CD14-positive monocyte (primary cell): ENCODE results near the gene CWC27. TPM values are rescaled to one million over a fixed set of nuclear protein-coding genes. Genes with fewer than 3 reads are reported as not detected.

Source experiments
- DNase-seq, 3 donors: peaks; one replicate each; pipeline ENCODE4 v3.0.0-alpha.2; 2011 to 2022
- H2AFZ ChIP-seq: 2 replicates; pipeline ENCODE4 v1.6.0; 2012; ENCODE audit warnings: mild to moderate bottlenecking, low read depth, low read length, inconsistent platforms; ENCODE audit not compliant: insufficient read depth, poor library complexity, severe bottlenecking
- H3K27ac ChIP-seq, 2 donors: 1 replicate in 1 of 2; 2 replicates in 1 of 2; pipeline ENCODE4 v1.5.1; 2012 to 2013; ENCODE audit warnings: low read length in 2 of 2, control low read depth in 1 of 2, inconsistent platforms in 1 of 2, low read depth in 1 of 2, mild to moderate bottlenecking in 1 of 2
- H3K27me3 ChIP-seq, 2 donors: one replicate each; pipeline versions ENCODE4 v1.6.0 to v1.6.1; 2011 to 2013; ENCODE audit warnings: low read length in 2 of 2; ENCODE audit not compliant: control insufficient read depth in 2 of 2, insufficient read depth in 2 of 2
- H3K36me3 ChIP-seq, 2 donors: replicated peaks in 1 of 2; 1 replicate in 1 of 2; 2 replicates in 1 of 2; pipeline versions ENCODE4 v1.5.1 to v1.6.1; 2012 to 2013; ENCODE audit warnings: low read length in 2 of 2, control low read depth in 1 of 2, inconsistent platforms in 1 of 2, mild to moderate bottlenecking in 1 of 2; ENCODE audit not compliant: insufficient read depth in 2 of 2, control insufficient read depth in 1 of 2
- H3K4me1 ChIP-seq, 2 donors: 1 replicate in 1 of 2; 2 replicates in 1 of 2; pipeline versions ENCODE4 v1.5.1 to v1.6.1; 2012 to 2013; ENCODE audit warnings: low read length in 2 of 2, control low read depth in 1 of 2, inconsistent platforms in 1 of 2, mild to moderate bottlenecking in 1 of 2, moderate library complexity in 1 of 2; ENCODE audit not compliant: insufficient read depth in 2 of 2, control insufficient read depth in 1 of 2
- H3K4me2 ChIP-seq: replicated peaks from 2 replicates; pipeline ENCODE3; 2012; ENCODE audit warnings: low read length, moderate library complexity, mild to moderate bottlenecking; ENCODE audit not compliant: poor library complexity, severe bottlenecking; ENCODE audit errors: extremely low read depth
- H3K4me3 ChIP-seq, 3 experiments: fragments of 200-600 bp in 1 of 3; sonication (generic) in 1 of 3; replicated peaks in 1 of 3; 1 replicate in 2 of 3; 2 replicates in 1 of 3; pipeline ENCODE4 v1.5.1; 2011 to 2013; ENCODE audit warnings: low read length in 3 of 3, mild to moderate bottlenecking in 3 of 3, control low read depth in 2 of 3, low read depth in 2 of 3, inconsistent platforms in 1 of 3, moderate library complexity in 1 of 3
- H3K79me2 ChIP-seq: 2 replicates; pipeline ENCODE4 v1.6.0; 2012; ENCODE audit warnings: mild to moderate bottlenecking, control low read depth, inconsistent platforms, low read length, moderate library complexity; ENCODE audit not compliant: insufficient read depth
- H3K9ac ChIP-seq: 2 replicates; pipeline ENCODE4 v1.6.0; 2017; ENCODE audit warnings: low read length, mild to moderate bottlenecking; ENCODE audit not compliant: insufficient read depth, poor library complexity, severe bottlenecking
- H3K9me3 ChIP-seq, 2 donors: replicated peaks in 1 of 2; 1 replicate in 1 of 2; 2 replicates in 1 of 2; pipeline versions ENCODE4 v1.5.1 to v1.6.1; 2012 to 2013; ENCODE audit warnings: low read length in 2 of 2, control low read depth in 1 of 2; ENCODE audit not compliant: control insufficient read depth in 1 of 2, insufficient read depth in 1 of 2
- H4K20me1 ChIP-seq: 2 replicates; pipeline ENCODE4 v1.6.0; 2012; ENCODE audit warnings: mild to moderate bottlenecking, low read length, control low read depth, moderate library complexity; ENCODE audit not compliant: insufficient read depth
- H3K27ac Mint-ChIP-seq, 7 donors: one replicate each; pipeline ENCODE4 v1.8.0; 2020; ENCODE audit warnings: mild to moderate bottlenecking in 7 of 7, mixed read lengths in 7 of 7, moderate library complexity in 6 of 7, inconsistent platforms in 2 of 7
- H3K27me3 Mint-ChIP-seq, 3 donors: one replicate each; pipeline ENCODE4 v1.8.0; 2021 to 2022; ENCODE audit warnings: low read depth in 3 of 3, mild to moderate bottlenecking in 3 of 3, mixed read lengths in 3 of 3, moderate library complexity in 3 of 3, inconsistent platforms in 1 of 3
- H3K36me3 Mint-ChIP-seq, 2 donors: one replicate each; pipeline ENCODE4 v1.8.0; 2020; ENCODE audit warnings: mixed read lengths in 2 of 2, inconsistent platforms in 1 of 2, mild to moderate bottlenecking in 1 of 2
- H3K4me1 Mint-ChIP-seq: one replicate; pipeline ENCODE4 v1.8.0; 2020; ENCODE audit warnings: mild to moderate bottlenecking, mixed read lengths
- H3K4me3 Mint-ChIP-seq, 2 donors: one replicate each; pipeline ENCODE4 v1.8.0; 2020; ENCODE audit warnings: mild to moderate bottlenecking in 2 of 2, mixed read lengths in 2 of 2, moderate library complexity in 1 of 2
- H3K9me3 Mint-ChIP-seq, 7 donors: one replicate each; pipeline ENCODE4 v1.8.0; 2020 to 2022; ENCODE audit warnings: mixed read lengths in 7 of 7, mild to moderate bottlenecking in 6 of 7, moderate library complexity in 6 of 7, inconsistent platforms in 2 of 7
- CTCF ChIP-seq: fragments of 200-600 bp; IDR thresholded peaks from one replicate; pipeline ENCODE4 v1.8.0; 2022; ENCODE audit warnings: antibody characterized with exemption, mild to moderate bottlenecking
- WGBS: methylation state at CpG from one replicate; pipeline ENCODE4 v1.1.5; 2013; ENCODE audit warnings: missing lambda C conversion rate; ENCODE audit not compliant: insufficient coverage; 5-methylcytosine and 5-hydroxymethylcytosine counted together
- intact Hi-C, 2 donors: fragments of 100-400 bp; cut with micrococcal nuclease; formaldehyde crosslinking; loops; one replicate each; pipeline versions ENCODE4 v1.15.0 to v1.15.1; 2023
- polyA plus RNA-seq, 3 donors: library from polyadenylated mRNA; depleted of rRNA in 1 of 3; unstranded in 2 of 3; stranded (reverse) in 1 of 3; fragments of 300-500 nt in 2 of 3; fragments of >200 nt in 1 of 3; fragmentation: Illumina TruSeq in 2 of 3; gene quantifications; 1 replicate in 2 of 3; 2 replicates in 1 of 3; pipeline ENCODE4 v1.2.3, GENCODE V29; 2012 to 2021

Gene CWC27
- polyA plus RNA-seq, 3 donors = 6.6 to 18.9 (median 14.5) TPM

- H3K79me2 ChIP-seq = no peaks in the 10 kb centered on the region
- H3K27ac Mint-ChIP-seq = no peak overlapping the region
- intact Hi-C loops = no loop called here
- no peak overlapping the region for H3K4me3 Mint-ChIP-seq
- no peaks in the 10 kb centered on the region for H3K27me3 Mint-ChIP-seq
- no peak overlapping the region for H3K4me2 ChIP-seq
- H3K4me1 ChIP-seq = no peaks in the 10 kb centered on the region
- DNase-seq = no peak
- no peaks in the 10 kb centered on the region for H3K4me1 Mint-ChIP-seq
- no peaks in the 10 kb centered on the region for H4K20me1 ChIP-seq
- no peaks in the 10 kb centered on the region for H3K9me3 Mint-ChIP-seq
- no peaks in the 10 kb centered on the region for H3K36me3 ChIP-seq
- TF ChIP-seq CTCF = no peak
- no peaks in the 10 kb centered on the region for H3K27me3 ChIP-seq
- peaks cover 7 to 8% of the 10 kb centered on the region in 2 donors for H3K36me3 Mint-ChIP-seq
- H3K4me3 ChIP-seq = no peak overlapping the region
- no peak overlapping the region for H2AFZ ChIP-seq
- H3K9ac ChIP-seq = no peak overlapping the region
- no peaks in the 10 kb centered on the region for H3K9me3 ChIP-seq
- no peak overlapping the region for H3K27ac ChIP-seq
Observed at GRCh38 chr5:64947801-64948200, 179.1 kb downstream of the CWC27 start.

- intact Hi-C loops = no loop called here
- Mint-ChIP-seq H3K27me3 (no peaks in the 10 kb centered on the region), H3K9me3 (no peaks in the 10 kb centered on the region), H3K36me3 (peaks cover under 1 to 6% of the 10 kb centered on the region in 2 donors), H3K4me3 (no peak overlapping the region), H3K4me1 (no peaks in the 10 kb centered on the region), H3K27ac (no peak overlapping the region)
- no peaks in the 10 kb centered on the region for H3K9me3 ChIP-seq
- no peaks in the 10 kb centered on the region for H3K27me3 ChIP-seq
- WGBS = 97% methylated on average over 3 of the region's 3 CpGs
- H4K20me1 ChIP-seq = no peaks in the 10 kb centered on the region
- TF ChIP-seq CTCF = no peak
- H2AFZ ChIP-seq = no peak overlapping the region
- no peak for DNase-seq
- no peak overlapping the region for H3K4me2 ChIP-seq
- H3K36me3 ChIP-seq = no peaks in the 10 kb centered on the region
- H3K9ac ChIP-seq = no peak overlapping the region
- H3K27ac ChIP-seq = no peak overlapping the region
- H3K4me1 ChIP-seq = no peaks in the 10 kb centered on the region
- H3K4me3 ChIP-seq = no peak overlapping the region
- H3K79me2 ChIP-seq = no peaks in the 10 kb centered on the region
Observed at GRCh38 chr5:64949331-64949730, 180.6 kb downstream of the CWC27 start.
